ENCODE data around the gene TRAF3.
"Not testable (repeated sequence)": the region's sequence is repeated elsewhere in the genome, so short reads cannot be mapped to it uniquely, and the experiment has no call there.

The TRAF3 gene

DNA sequence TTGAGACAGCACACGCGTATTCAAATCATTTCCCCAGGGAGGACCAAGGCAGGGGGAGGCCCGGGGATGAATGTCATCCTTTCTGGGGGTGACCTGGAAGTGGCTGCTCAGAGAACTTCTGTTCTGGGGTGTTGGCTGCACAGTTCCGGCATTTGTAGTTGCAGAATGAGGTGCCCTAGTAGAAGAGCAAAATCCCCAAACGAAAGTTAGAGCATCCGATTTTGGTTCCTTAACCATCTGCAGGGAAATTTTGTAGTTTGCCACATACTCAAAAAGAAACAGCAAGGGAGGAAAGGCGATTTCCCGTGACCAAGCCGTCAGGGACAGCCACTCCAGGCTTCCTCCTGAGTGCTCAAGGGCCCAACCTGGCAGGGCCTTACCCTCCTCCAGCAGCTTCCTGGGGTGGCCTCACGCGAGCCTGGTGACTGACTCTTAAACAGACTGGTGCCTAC is 13.0 kb upstream of the TRAF3 start:
- TF ChIP-seq, protein P1, sequence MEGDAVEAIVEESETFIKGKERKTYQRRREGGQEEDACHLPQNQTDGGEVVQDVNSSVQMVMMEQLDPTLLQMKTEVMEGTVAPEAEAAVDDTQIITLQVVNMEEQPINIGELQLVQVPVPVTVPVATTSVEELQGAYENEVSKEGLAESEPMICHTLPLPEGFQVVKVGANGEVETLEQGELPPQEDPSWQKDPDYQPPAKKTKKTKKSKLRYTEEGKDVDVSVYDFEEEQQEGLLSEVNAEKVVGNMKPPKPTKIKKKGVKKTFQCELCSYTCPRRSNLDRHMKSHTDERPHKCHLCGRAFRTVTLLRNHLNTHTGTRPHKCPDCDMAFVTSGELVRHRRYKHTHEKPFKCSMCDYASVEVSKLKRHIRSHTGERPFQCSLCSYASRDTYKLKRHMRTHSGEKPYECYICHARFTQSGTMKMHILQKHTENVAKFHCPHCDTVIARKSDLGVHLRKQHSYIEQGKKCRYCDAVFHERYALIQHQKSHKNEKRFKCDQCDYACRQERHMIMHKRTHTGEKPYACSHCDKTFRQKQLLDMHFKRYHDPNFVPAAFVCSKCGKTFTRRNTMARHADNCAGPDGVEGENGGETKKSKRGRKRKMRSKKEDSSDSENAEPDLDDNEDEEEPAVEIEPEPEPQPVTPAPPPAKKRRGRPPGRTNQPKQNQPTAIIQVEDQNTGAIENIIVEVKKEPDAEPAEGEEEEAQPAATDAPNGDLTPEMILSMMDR (IDR thresholded peaks at IDR 0.05; ENCODE audit: low read depth, low read length) = no peak
- no peak for DNase-seq (ENCODE audit: extremely low read depth, low read depth)

DNA sequence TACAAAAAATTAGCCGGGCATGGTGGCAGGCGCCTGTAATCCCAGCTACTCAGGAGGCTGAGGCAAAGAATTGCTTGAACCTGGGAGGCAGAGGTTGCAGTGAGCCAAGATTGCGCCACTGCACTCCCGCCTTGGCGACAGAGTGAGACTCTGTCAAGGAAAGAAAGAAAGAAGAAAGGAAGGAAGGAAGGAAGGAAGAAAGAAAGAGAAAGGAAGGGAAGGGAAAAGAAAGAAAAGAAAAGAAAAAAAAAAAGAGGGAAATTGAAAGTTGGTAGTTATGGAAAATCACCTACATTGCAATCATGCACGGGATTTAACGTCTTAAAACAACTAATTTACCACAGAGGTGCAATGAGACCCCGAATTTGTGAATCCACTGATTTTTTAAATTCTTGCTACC is 11.5 kb upstream of the TRAF3 start:
- DNase-seq (ENCODE audit: extremely low read depth, low read depth) = not testable (repeated sequence)

DNA sequence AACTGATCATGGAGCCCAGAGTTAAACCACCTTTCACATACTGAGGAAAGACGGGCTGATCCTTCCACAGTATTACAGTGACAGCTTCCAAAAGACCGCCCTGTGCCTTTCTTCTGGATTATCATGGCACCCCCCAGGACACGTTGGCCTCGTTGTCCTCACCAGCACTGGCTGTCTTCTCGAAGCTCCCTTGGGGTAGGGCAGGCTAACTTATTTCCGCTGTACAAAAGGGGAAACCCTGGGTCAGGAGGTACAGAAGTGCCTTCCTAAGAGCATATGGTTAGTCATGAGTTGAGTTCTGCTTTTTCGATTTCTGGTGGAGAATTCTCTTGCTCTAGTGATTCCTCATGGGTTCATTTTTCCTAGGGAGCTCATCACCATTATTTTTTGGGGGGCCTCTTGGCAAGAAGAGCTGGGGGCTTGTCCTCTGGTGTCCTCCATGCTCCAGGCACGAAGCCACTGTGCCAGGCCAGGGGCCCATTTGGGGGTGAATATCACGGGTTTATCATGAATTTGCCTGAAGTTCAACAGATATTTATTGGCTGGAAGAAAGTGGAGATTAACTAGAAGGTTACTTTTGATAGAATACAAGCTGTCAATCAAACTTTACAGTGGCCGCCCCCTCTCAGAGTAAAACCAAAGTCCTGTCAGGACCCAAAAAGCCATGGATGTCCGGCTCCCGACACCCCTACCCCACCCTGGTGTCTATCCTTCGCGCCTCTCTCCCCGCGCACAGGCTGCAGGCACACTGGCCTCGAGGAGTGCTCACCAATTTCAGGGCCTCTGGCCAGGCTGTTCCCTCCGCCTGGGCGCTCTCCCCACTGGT is 8.8 kb upstream of the TRAF3 start:
- TF ChIP-seq, protein P1 (IDR thresholded peaks at IDR 0.05; ENCODE audit: low read depth, low read length) = no peak
- no peak for DNase-seq (ENCODE audit: extremely low read depth, low read depth)

DNA sequence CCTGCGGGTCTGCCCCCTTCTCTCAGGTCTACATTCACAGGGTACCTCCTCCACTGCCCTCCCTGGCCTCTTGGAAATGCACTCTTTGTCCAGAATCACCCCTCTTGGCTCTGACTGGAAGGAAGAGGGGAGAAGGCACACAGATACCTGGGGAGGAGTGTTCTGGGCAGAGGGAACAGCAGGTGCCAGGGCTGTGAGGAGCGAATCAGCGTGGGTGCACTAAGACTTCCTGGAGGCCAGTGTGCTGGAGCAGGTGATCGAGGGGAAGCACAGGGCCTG is 8.3 kb upstream of the TRAF3 start:
- no peak for DNase-seq (ENCODE audit: extremely low read depth, low read depth)
- TF ChIP-seq, protein P1 (IDR thresholded peaks at IDR 0.05; ENCODE audit: low read depth, low read length) = no peak

DNA sequence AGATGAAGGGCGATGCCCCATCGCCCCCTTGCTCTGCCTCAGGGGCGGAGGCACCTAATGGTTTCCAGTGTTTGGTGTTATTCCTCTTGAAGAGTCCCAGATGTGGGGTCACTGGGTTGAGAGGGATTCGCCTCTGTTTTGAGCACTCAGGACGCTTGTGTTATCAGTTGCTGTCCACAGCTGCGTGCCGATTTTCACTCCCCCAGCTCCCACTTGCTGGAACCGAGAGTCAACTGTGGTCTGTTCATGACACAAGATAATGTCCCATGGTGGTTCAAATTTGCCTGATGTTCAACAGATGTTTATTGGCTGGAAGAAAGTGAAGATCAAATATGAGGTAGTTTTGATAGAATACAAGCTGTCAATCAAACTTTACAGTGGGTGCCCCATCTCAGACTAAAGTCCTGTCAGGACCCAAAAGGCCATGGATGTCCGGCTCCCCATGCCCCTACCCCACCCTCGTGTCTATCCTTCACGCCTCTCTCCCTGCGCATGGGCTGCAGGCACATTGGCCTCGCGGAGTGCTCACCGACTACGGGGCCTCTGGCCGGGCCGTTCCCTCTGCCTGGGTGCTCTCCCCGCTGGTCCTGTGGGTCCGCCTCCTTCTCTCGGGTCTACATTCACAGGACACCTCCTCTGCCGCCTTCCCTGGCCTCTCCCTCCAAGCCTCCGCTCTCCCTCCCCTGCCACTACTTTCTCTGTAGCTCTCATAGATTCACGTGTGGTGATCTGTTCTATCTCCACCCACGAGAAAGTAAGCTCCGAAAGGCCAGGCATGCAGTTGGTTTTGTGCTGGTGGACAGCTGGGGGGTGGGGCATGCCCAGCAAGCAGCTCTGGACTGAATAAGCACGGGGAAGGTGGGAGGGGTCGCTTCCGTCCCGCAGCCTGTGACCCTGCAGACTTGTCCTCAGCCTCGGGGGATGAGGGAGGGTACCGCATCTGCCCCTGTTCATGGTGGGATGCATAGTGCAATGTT is 6.8 kb upstream of the TRAF3 start:
- no peak for DNase-seq (ENCODE audit: extremely low read depth, low read depth)
- TF ChIP-seq, protein P1 (IDR thresholded peaks at IDR 0.05; ENCODE audit: low read depth, low read length) = no peak

DNA sequence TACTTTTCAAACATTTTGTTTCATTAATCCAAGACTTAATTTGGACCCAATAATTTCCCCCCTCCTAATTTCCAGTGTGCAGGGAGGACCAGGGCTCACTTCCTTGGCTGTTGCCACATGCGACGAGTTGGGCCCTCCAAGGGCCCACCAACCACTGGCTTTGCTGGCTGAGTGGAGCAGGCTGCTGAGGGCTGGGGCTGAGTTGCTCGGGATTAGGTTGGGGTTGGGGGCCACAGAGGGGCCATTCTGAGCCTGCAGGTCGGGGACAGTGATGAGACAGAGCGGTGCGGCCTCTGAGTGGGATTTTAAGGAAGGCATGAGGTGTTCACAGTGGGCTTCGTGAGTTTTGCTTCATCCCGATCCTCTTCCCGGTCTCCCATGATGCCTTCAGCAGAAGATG is 6.1 kb upstream of the TRAF3 start:
- no peak for DNase-seq (ENCODE audit: extremely low read depth, low read depth)
- TF ChIP-seq, protein P1 (IDR thresholded peaks at IDR 0.05; ENCODE audit: low read depth, low read length) = no peak

DNA sequence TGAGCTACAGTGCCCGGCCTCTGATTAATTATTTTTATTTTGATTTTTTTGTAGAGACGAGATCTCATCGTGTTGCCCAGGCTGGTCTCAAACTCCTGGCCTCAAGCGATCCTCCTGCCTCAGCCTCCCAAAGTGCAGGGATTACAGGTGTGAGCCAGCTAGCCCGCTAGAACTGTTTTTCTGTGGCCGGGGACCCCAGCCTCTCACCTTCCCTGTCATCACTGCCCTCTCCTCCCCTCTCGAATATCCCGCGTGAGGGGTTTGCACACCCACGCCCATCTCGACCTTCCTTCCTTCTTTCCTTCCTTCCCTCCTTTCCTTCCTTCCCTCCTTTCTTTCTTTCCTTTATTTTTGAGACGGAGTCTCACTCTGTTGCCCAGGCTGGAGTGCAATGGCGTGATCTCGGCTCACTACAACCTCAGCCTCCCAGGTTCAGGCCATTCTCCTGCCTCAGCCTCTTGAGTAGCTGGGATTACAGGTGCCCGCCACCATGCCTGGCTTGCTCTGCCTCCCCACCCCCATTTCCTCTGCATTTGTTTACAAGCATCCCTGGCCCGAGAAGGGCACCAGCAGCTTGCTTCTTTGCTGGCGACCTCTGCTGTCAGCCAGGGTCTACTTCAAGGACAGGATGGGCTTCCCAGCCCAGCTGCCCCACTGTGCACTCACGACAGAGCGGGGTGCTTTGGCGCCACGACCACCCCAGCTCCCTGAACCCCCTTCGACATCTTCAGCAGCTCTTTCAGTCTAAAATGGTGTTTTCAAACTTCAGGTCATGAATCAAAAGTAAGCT is 4.3 kb upstream of the TRAF3 start:
- TF ChIP-seq, protein P1 (IDR thresholded peaks at IDR 0.05; ENCODE audit: low read depth, low read length) = peak; percentile 10
- DNase-seq (ENCODE audit: extremely low read depth, low read depth) = no peak
